Subcutaneous abdominal adipose tissue (tissue), 5 donors: ENCODE results near the gene ARTN.

Source experiments
- H3K27ac ChIP-seq: one replicate; pipeline ENCODE4 v1.7.0; 2013; ENCODE audit warnings: low read depth, mild to moderate bottlenecking, inconsistent platforms, low read length, moderate library complexity
- H3K27me3 ChIP-seq, 5 donors: one replicate each; pipeline ENCODE4 v1.7.0; 2013; ENCODE audit warnings: low read length in 5 of 5, inconsistent platforms in 1 of 5; ENCODE audit not compliant: control insufficient read depth in 5 of 5, insufficient read depth in 4 of 5
- H3K36me3 ChIP-seq, 5 donors: one replicate each; pipeline ENCODE4 v1.7.0; 2013; ENCODE audit warnings: low read length in 5 of 5; ENCODE audit not compliant: control insufficient read depth in 5 of 5, insufficient read depth in 5 of 5
- H3K4me1 ChIP-seq, 5 donors: one replicate each; pipeline ENCODE4 v1.7.0; 2013; ENCODE audit warnings: low read length in 5 of 5, mild to moderate bottlenecking in 3 of 5, moderate library complexity in 1 of 5; ENCODE audit not compliant: control insufficient read depth in 5 of 5, insufficient read depth in 5 of 5
- H3K4me3 ChIP-seq, 5 donors: one replicate each; pipeline ENCODE4 v1.7.0; 2013; ENCODE audit warnings: low read length in 5 of 5, low read depth in 1 of 5
- H3K9ac ChIP-seq, 5 donors: one replicate each; pipeline ENCODE4 v1.7.0; 2013; ENCODE audit warnings: low read length in 5 of 5, mild to moderate bottlenecking in 4 of 5, moderate library complexity in 3 of 5
- H3K9me3 ChIP-seq, 5 donors: one replicate each; pipeline ENCODE4 v1.7.0; 2013; ENCODE audit warnings: low read length in 5 of 5; ENCODE audit not compliant: control insufficient read depth in 5 of 5
- donor health status: healthy.
- donor health status: healthy.
- donor health status: healthy.
- donor health status: healthy.
- donor health status: healthy.

ARTN gene

GRCh38 chr1:43921022-43921421 lies 12.6 kb upstream of the ARTN start:
- H3K4me1 ChIP-seq = no peaks in the 10 kb centered on the region
- peaks cover 0 to 39% (median 16%) of the 10 kb centered on the region in 5 donors for H3K36me3 ChIP-seq
- H3K27me3 ChIP-seq = no peaks in the 10 kb centered on the region
- no peak overlapping the region for H3K9ac ChIP-seq
- no peak overlapping the region for H3K27ac ChIP-seq
- H3K4me3 ChIP-seq = no peak overlapping the region
- H3K9me3 ChIP-seq = no peaks in the 10 kb centered on the region

GRCh38 chr1:43924516-43924915 lies 9.1 kb upstream of the ARTN start:
- Histone ChIP-seq H3K36me3 (peaks cover 0 to 48% (median 17%) of the 10 kb centered on the region in 5 donors), H3K9me3 (no peaks in the 10 kb centered on the region), H3K27me3 (no peaks in the 10 kb centered on the region), H3K27ac (no peak overlapping the region), H3K9ac (no peak overlapping the region), H3K4me1 (no peaks in the 10 kb centered on the region), H3K4me3 (no peak overlapping the region)

- H3K36me3 ChIP-seq = peaks cover 0 to 47% (median 20%) of the 10 kb centered on the region in 5 donors
Measured at GRCh38 chr1:43925846-43926245, 7.8 kb upstream of the ARTN start.

GRCh38 chr1:43930168-43930948 lies 3.2 kb upstream of the ARTN start:
- peaks cover 13 to 29% (median 23%) of the 10 kb centered on the region in 5 donors for H3K27me3 ChIP-seq
- H3K27ac ChIP-seq = no peak overlapping the region
- H3K36me3 ChIP-seq = peaks cover 0 to 28% (median 15%) of the 10 kb centered on the region in 5 donors
- peaks cover 0 to 18% (median 16%) of the 10 kb centered on the region in 5 donors for H3K4me1 ChIP-seq
- H3K4me3 ChIP-seq = no peak overlapping the region
- H3K9ac ChIP-seq = no peak overlapping the region
- H3K9me3 ChIP-seq = no peaks in the 10 kb centered on the region

More at GRCh38 chr1:43925846-43926245, 7.8 kb upstream of the ARTN start:
- H3K4me3 ChIP-seq = no peak overlapping the region
- H3K27me3 ChIP-seq = no peaks in the 10 kb centered on the region
- no peak overlapping the region for H3K27ac ChIP-seq
- H3K4me1 ChIP-seq = no peaks in the 10 kb centered on the region
- H3K9me3 ChIP-seq = no peaks in the 10 kb centered on the region
- no peak overlapping the region for H3K9ac ChIP-seq

- Histone ChIP-seq H3K27ac (no peak overlapping the region), H3K36me3 (peaks cover 0 to 23% (median 12%) of the 10 kb centered on the region in 5 donors), H3K9me3 (no peaks in the 10 kb centered on the region), H3K4me3 (no peak overlapping the region), H3K4me1 (peaks cover 0 to 23% (median 20%) of the 10 kb centered on the region in 5 donors), H3K27me3 (peaks cover 13 to 34% (median 23%) of the 10 kb centered on the region in 5 donors), H3K9ac (no peak overlapping the region)
Measured at GRCh38 chr1:43930949-43931275, 2.7 kb upstream of the ARTN start.

GRCh38 chr1:43931711-43932660 lies 1.6 kb upstream of the ARTN start:
- Histone ChIP-seq H3K9me3 (no peaks in the 10 kb centered on the region), H3K4me1 (peaks cover 0 to 30% (median 26%) of the 10 kb centered on the region in 5 donors), H3K9ac (no peak overlapping the region), H3K36me3 (peaks cover 0 to 13% (median 8%) of the 10 kb centered on the region in 5 donors), H3K27me3 (peaks cover 13 to 35% (median 23%) of the 10 kb centered on the region in 5 donors), H3K4me3 (no peak overlapping the region), H3K27ac (no peak overlapping the region)

- peaks cover 0 to 30% (median 26%) of the 10 kb centered on the region in 5 donors for H3K4me1 ChIP-seq
- no peak overlapping the region for H3K27ac ChIP-seq
- peaks cover 0 to 13% (median 8%) of the 10 kb centered on the region in 5 donors for H3K36me3 ChIP-seq
- H3K9ac ChIP-seq = peak overlapping the region in 2 of 5 donors; percentile 35 to 52
- no peaks in the 10 kb centered on the region for H3K9me3 ChIP-seq
- H3K27me3 ChIP-seq = peaks cover 13 to 35% (median 23%) of the 10 kb centered on the region in 5 donors
- peak overlapping the region in 2 of 5 donors; percentile 29 to 40 for H3K4me3 ChIP-seq
Measured at GRCh38 chr1:43932786-43933385, 715 bp upstream of the ARTN start.

GRCh38 chr1:43934101-43934985 lies 742 bp downstream of the ARTN start:
- Histone ChIP-seq H3K4me1 (peaks cover 0 to 30% (median 26%) of the 10 kb centered on the region in 5 donors), H3K4me3 (no peak overlapping the region)

GRCh38 chr1:43934986-43935324 lies 1.4 kb downstream of the ARTN start:
- peaks cover 0 to 30% (median 26%) of the 10 kb centered on the region in 5 donors for H3K4me1 ChIP-seq

More at GRCh38 chr1:43934101-43934985, 742 bp downstream of the ARTN start:
- H3K27me3 ChIP-seq = peaks cover 13 to 35% (median 23%) of the 10 kb centered on the region in 5 donors
- H3K36me3 ChIP-seq = peaks cover 0 to 13% (median 8%) of the 10 kb centered on the region in 5 donors
- no peaks in the 10 kb centered on the region for H3K9me3 ChIP-seq
- H3K27ac ChIP-seq = no peak overlapping the region
- peak overlapping the region in 1 of 5 donors; percentile 56 for H3K9ac ChIP-seq

More at GRCh38 chr1:43934986-43935324, 1.4 kb downstream of the ARTN start:
- H3K9me3 ChIP-seq = no peaks in the 10 kb centered on the region
- no peak overlapping the region for H3K9ac ChIP-seq
- H3K27me3 ChIP-seq = peaks cover 13 to 35% (median 23%) of the 10 kb centered on the region in 5 donors
- H3K27ac ChIP-seq = no peak overlapping the region
- H3K36me3 ChIP-seq = peaks cover 0 to 11% (median 6%) of the 10 kb centered on the region in 5 donors
- H3K4me3 ChIP-seq = no peak overlapping the region
